Activated CD8-positive, alpha-beta T cell treated with anti-CD3 and anti-CD28 coated beads for 36 hours (primary cell): Measurements from ENCODE around the gene GPX4. TPM values are rescaled to one million over a fixed set of nuclear protein-coding genes. Genes with fewer than 3 reads are reported as not detected.
A peak's percentile ranks its signal among the peaks of the same experiment; 100 is the strongest.

Experiments
- ATAC-seq: fragments of 200-7000 bp; cut with Tn5 transposase; one replicate; pipeline ENCODE4 v1.10.0; 2021; ENCODE audit warnings: mild to moderate bottlenecking, moderate library complexity
- CTCF ChIA-PET: fragments of 350-600 bp; sonication (Branson Sonifier 250); formaldehyde crosslinking; loops from one replicate; lab custom pipeline; 2021; ENCODE audit warnings: antibody characterized with exemption; lab: Charles Lee
- POLR2A ChIA-PET: fragments of 350-600 bp; sonication (Branson Sonifier 250); formaldehyde crosslinking; loops from one replicate; lab custom pipeline; 2021; ENCODE audit warnings: antibody characterized with exemption; lab: Charles Lee
- DNase-seq: peaks from one replicate; pipeline ENCODE4 v3.0.0-alpha.2; 2020
- H3K27ac Mint-ChIP-seq: one replicate; pipeline ENCODE4 v1.8.0; 2021; ENCODE audit warnings: mild to moderate bottlenecking, mixed read lengths
- H3K27me3 Mint-ChIP-seq: one replicate; pipeline ENCODE4 v1.8.0; 2021; ENCODE audit warnings: mixed read lengths
- H3K36me3 Mint-ChIP-seq: one replicate; pipeline ENCODE4 v1.8.0; 2021; ENCODE audit warnings: low read depth, mixed read lengths
- H3K4me1 Mint-ChIP-seq: one replicate; pipeline ENCODE4 v1.8.0; 2021; ENCODE audit warnings: low read depth, mixed read lengths
- H3K4me3 Mint-ChIP-seq: one replicate; pipeline ENCODE4 v1.8.0; 2021; ENCODE audit warnings: mild to moderate bottlenecking, moderate library complexity, mixed read lengths
- H3K9me3 Mint-ChIP-seq: one replicate; pipeline ENCODE4 v1.8.0; 2021; ENCODE audit warnings: mixed read lengths
- CTCF ChIP-seq: fragments of 200-600 bp; IDR thresholded peaks from one replicate; pipeline ENCODE4 v1.8.0; 2022; ENCODE audit warnings: antibody characterized with exemption, mild to moderate bottlenecking
- intact Hi-C: fragments of 100-400 bp; cut with micrococcal nuclease; formaldehyde crosslinking; loops from one replicate; pipeline ENCODE4 v1.10.0; 2022
- total RNA-seq, 2 experiments: library from RNA; stranded (reverse); gene quantifications; one replicate each; pipeline ENCODE4 v1.2.3, GENCODE V29; 2021

GPX4 gene
- total RNA-seq, 2 experiments from 2014 or later: 224 to 232 TPM

DNA sequence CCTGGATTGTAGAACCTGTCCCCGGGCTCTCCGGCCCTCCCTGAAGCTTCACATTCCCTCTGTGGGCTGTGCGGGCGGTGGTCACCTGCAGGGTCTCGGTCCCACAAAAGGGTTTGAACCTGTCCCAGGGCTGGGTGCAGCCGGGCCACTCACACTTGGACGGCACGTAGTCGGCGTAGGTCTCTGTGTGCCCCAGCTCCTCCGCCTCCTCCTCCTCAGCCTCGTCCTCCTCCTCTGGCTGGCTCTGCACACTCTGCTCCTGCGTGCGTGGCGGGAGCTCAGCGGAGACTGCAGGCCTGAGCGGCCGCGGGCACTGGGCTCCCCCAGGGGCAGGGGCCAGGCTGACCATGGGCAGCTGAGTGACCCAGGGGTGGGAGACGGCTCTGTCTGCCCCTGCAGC, 19.6 kb downstream of the GPX4 start:
- H3K27me3 Mint-ChIP-seq: no peaks in the 10 kb centered on the region
- POLR2A ChIA-PET: interaction anchor here (0.6 to 3.3 kb wide), 7 partner anchors 7 to 81 kb away, joined by 3 to 11 read pairs (median 4); no protein-coding TSS in a partner anchor
- no peak overlapping the region for H3K27ac Mint-ChIP-seq
- CTCF ChIA-PET: interaction anchor here (2.3 kb wide), 1 partner anchor 10 kb away, joined by 11 read pairs; no protein-coding TSS in a partner anchor
- ATAC-seq (no peak), DNase-seq (no peak)
- peaks cover 22% of the 10 kb centered on the region for H3K36me3 Mint-ChIP-seq
- no peak for TF ChIP-seq CTCF
- H3K4me3 Mint-ChIP-seq: no peak overlapping the region
- intact Hi-C loops: no loop called here
- H3K4me1 Mint-ChIP-seq: peaks cover 3% of the 10 kb centered on the region
- H3K9me3 Mint-ChIP-seq: no peaks in the 10 kb centered on the region

- no peaks in the 10 kb centered on the region for H3K9me3 Mint-ChIP-seq
- no peak overlapping the region for H3K4me3 Mint-ChIP-seq
- intact Hi-C loops: no loop called here
- CTCF ChIA-PET: interaction anchor here (2.3 kb wide), 1 partner anchor 11 kb away, joined by 11 read pairs; no protein-coding TSS in a partner anchor
- no peak overlapping the region for H3K27ac Mint-ChIP-seq
- DNase-seq (no peak), ATAC-seq (no peak)
- peaks cover 3% of the 10 kb centered on the region for H3K4me1 Mint-ChIP-seq
- POLR2A ChIA-PET: interaction anchor here (0.5 to 3.3 kb wide), 7 partner anchors 7 to 145 kb away, joined by 3 to 11 read pairs (median 4); partner anchors contain the start of gene CIRBP
- no peaks in the 10 kb centered on the region for H3K27me3 Mint-ChIP-seq
- H3K36me3 Mint-ChIP-seq: peaks cover 22% of the 10 kb centered on the region
- no peak for TF ChIP-seq CTCF
Observed at GRCh38 chr19:1123885-1124677, 20.3 kb downstream of the GPX4 start.

GRCh38 chr19:1125601-1126467, 22.0 kb downstream of the GPX4 start:
- Mint-ChIP-seq H3K36me3 (peaks cover 22% of the 10 kb centered on the region), H3K27ac (no peak overlapping the region), H3K27me3 (no peaks in the 10 kb centered on the region), H3K4me3 (no peak overlapping the region), H3K9me3 (no peaks in the 10 kb centered on the region), H3K4me1 (peaks cover 16% of the 10 kb centered on the region)
- ATAC-seq (no peak), DNase-seq (no peak)
- POLR2A ChIA-PET: no interaction called here
- intact Hi-C loops: no loop called here
- CTCF ChIA-PET: no interaction called here
- no peak for TF ChIP-seq CTCF

- Mint-ChIP-seq H3K4me3 (no peak overlapping the region), H3K27me3 (no peaks in the 10 kb centered on the region), H3K27ac (peak overlapping the region; percentile 57), H3K36me3 (peaks cover 16% of the 10 kb centered on the region), H3K9me3 (no peaks in the 10 kb centered on the region), H3K4me1 (peaks cover 18% of the 10 kb centered on the region)
- ChIA-PET CTCF (interaction anchor here (0.6 to 5.2 kb wide), 2 partner anchors 14 to 264 kb away, joined by 3 to 27 read pairs; no protein-coding TSS in a partner anchor), POLR2A (no interaction called here)
- DNase-seq (no peak), ATAC-seq (no peak)
- intact Hi-C loops: no loop called here
- TF ChIP-seq CTCF: no peak
Observed at GRCh38 chr19:1126984-1127760, 23.4 kb downstream of the GPX4 start.
